HG03060 (cell line): Measurements from ENCODE around the gene MAN1C1.
"Not testable (repeated sequence)": the region's sequence is repeated elsewhere in the genome, so short reads cannot be mapped to it uniquely, and the experiment has no call there.

Experiments used
- ATAC-seq: cut with Tn5 transposase; IDR thresholded peaks from one replicate; pipeline ENCODE4 v1.9.1; 2021; ENCODE audit warnings: low read depth, moderate number of reproducible peaks; ENCODE audit not compliant: unreplicated experiment

Gene MAN1C1

DNA sequence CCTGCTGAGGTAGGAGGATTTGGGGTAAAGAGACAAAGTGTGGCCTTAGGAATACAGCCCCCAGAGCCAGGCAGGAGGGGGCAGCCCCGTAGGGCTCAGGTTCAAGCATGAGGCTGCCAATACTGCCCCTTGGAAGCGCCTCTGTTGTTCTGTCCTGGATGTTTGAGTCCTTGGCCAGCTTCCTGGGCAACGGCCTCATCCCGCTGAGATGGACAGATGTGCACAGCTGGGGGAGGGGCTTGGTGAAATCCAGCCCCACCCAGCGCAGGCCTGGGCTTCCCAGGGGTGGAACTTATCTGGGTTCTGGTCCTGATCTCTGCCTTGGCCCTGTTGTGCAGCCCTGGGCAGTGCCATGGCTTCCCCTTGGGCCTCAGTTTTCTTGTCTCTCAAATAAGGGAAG is 34.8 kb upstream of the MAN1C1 start:
- no peak for ATAC-seq

DNA sequence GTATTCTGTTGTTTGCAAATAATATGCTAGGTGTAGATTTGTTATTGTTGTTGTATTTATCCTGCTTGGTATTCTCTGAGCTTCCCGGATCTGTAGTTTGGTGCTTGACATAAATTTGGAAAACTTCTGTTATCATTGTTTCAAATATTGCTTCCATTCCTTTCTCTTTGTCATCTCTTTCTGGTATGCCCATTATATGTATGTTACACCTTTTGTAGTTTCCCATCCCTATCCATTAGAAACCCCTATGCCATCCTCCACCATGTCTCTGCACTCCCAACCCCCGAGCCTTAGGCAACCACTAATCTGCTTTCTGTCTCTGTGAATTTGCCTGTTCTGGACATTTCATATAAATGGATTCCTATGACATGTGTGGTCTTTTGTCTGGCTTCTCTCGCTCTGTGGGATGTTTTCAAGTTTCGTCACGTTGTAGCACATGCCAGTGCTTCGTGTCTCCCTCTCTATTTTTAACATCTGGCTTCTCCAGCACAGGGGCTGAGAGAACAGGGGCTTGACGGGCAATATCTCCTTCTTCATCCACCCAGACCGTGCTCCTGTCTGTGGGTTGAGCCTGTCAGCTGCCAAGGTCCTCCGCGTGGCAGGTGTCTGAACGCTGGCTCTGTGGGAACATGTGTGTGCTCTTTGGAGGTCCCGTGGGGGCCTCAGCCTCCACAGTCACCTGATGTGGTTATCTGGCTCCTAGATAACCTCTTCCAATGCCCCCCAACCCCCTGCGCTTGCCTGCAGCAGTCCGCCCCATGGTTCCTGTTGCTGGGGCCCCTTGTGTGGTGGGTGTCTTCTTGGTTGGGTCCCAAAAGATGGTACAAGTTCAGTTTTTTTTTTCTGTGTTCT is 32.8 kb upstream of the MAN1C1 start:
- ATAC-seq, result no peak

DNA sequence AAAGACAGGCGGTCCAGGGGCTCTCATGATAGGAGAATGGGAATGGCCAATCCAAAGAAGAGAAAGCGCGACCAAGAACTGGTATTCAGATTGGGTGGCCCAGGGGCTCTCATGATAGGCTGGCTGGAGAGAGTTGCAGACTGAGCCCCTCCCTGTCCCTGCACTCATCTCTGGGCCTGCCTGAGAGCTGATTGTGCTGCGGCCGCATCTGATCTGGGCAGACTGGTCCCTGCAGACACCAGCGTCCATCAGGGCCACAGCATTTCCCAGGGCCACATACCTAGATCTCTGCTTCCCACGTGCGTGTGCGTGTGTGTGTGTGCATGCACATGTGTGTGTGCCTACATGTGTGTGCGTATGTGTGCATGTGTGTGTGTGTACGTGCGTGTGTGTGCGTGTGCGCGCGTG is 30.4 kb upstream of the MAN1C1 start:
- no peak for ATAC-seq

DNA sequence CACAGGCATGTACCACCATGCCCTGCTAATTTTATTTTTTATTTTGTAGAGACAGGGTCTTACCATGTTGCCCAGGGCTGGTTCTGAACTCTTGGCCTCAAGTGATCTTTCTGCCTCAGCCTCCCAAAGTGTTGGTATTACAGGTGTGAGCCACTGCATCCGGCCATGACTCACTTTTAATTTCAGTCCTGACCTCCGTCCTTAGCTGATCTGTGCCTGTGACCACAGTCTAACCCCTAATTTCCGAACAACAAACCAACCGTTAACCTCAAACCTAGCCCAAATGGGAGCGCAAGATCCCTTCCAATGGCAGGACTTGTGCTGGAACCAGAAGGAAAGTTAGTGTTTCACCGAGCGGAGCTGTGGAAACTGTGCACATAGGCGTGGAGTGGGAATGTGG is 29.3 kb upstream of the MAN1C1 start:
- no peak for ATAC-seq

DNA sequence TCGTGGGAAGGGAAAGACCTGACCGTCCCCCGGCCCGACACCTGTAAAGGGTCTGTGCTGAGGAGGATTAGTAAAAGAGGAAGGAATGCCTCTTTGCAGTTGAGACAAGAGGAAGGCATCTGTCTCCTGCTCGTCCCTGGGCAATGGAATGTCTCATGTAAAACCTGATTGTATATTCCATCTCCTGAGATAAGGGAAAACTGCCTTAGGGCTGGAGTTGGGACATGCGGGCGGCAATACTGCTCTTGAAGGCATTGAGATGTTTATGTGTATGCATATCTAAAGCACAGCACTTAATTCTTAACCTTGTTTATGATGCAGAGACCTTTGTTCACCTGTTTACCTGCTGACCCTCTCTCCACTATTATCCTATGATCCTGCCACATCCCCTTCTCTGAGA is 28.4 kb upstream of the MAN1C1 start:
- ATAC-seq, result not testable (repeated sequence)

DNA sequence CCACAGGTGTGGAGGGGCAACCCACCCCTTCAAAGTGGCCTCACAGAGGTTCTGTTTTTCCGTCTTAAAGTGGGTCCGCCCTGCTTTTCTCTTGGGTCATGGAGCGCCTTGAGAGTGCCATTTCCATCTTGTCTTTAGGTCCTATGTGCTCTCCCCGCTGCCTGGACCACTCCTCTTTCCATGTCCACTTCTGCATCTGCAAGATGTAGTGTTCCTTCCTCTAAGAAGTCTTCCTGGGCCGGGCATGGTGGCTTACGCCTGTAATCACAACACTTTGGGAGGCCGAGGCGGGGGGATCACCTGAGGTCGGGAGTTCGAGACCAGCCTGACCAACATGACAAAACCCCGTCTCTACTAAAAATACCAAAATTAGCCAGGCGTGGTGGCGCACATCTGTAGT is 27.8 kb upstream of the MAN1C1 start:
- not testable (repeated sequence) for ATAC-seq

DNA sequence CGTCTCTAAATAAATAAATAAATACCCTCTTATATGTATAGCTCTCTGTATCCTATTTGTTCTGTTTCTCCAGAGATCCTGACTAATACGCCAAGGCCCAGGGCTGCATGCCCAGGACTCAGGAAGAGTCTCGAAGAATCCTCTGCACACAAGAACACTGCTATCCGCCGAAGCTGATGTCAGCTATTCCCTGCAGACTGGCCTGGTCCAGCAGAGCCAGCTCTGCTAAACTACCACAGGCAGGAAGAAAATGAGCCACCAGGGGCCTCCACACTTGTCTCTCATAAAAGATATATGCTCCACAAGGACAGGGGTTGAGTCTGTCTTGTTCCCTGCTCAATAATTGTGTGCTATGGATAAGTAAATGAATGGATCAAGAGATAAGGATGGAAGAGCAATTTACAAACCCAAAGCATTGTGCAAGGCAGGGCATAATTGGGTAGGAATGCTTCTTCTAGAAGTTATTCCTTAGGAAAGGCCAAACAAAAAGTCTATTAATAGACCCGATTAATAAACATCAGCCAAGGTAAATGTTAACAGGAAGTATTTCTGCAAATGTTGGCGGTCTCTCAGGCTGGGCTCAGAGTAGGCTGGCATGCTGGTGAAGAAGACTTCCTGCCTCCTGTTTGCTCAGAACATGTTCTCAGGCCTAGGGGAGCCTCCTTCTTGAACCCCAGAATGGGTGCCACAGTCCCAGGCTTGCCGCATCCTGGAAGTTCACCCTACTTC is 26.3 kb upstream of the MAN1C1 start:
- ATAC-seq, result no peak

DNA sequence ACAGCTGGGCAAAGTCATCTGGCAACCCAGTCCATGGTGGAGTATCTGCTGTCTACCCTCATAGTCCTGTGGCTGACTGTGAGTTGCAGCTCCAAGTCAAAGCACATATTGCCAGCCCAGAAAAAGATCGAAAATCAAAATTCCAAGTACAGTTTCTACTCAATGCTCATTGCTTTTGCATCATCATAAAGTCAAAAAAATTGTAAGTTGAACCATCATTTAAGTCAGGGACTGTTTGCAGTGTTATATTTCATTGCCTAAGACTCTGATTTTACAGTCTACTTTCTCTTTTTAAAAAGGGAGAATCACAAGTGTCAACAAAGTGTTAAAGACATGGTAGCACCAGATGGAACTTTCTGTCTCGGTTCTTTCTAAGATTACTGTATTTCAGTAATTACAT is 22.7 kb upstream of the MAN1C1 start:
- ATAC-seq, result no peak

DNA sequence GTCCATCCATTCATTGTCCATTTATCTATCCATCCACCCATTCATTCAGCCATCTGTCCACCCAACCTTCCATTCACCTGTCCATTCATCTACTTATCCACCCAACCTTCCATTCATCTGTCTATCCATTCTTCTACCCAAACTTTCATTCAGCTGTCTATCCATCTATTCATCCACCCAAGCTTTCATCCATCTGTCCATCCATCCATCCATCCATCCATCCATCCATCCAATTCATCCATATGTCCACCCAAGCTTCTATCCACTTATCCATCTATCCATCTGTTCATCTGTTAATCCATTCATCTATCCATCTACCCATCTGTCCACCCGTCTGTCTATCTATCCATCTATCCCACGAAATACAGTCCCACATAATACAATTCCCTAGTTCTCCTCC is 21.6 kb upstream of the MAN1C1 start:
- ATAC-seq, result no peak

DNA sequence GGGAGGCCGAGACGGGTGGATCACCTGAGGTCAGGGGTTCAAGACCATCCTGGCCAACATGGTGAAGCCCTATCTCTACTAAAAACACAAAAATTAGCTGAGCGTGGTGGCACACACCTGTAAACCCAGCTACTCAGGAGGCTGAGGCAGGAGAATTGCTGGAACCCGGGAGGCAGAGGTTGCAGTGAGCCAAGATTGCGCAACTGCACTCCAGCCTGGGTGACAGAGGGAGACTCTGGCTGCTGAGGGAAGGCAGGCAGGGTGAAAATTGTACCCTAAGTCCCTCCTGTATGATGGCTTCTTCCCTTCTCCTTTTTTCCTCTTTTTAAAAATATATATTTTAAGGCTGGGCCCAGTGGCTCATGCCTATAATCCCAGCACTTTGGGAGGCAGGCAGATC is 19.9 kb upstream of the MAN1C1 start:
- ATAC-seq, result not testable (repeated sequence)

DNA sequence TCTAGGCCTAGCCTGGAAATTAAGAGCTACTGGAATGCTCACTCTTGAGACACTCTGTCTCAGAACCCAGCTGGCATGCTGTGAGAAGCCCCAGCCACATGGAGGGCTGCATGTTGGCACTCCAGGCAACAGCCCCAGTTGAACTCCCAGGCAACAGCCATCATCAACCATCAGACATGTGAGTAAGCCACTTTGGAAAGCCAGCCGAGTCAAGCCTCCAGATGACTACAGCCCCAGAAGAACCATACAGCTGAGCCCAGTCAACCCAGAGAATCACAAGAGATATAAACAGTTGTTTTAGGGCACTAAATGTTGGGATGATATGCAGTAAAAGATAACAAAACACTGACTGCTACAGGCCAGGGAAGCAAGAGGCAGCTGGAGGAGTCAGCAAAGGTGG is 17.7 kb upstream of the MAN1C1 start:
- no peak for ATAC-seq

DNA sequence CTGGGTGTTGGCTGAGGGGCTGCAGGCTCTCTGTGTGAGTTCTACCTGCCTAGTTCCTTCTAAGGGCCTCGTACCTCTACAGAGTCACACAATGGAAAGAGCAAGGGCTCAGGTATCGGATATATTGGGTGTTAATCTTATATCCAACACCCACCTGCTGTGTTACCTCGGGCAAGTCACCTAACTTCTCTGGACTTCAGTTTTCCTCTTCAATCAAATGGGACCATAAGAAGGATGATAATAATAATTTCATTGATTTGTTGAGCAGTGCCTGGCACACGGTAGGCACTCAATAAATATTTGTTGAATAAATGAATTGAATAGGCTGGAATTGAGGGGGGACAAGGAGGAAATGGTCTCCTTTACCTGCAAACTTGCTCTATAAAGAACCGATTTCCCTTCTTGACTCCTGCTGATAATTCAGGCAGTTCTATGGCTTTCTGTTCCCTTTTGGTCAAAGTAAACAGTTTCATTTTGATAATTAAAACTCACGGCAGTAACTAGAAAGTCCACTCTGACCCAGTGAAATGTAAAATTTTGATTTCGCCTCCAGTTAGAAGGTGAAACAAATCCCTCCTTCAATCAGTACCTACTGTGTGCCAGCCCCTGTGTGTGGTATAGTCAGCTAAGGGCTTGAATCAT is 16.5 kb upstream of the MAN1C1 start:
- ATAC-seq, result no peak

DNA sequence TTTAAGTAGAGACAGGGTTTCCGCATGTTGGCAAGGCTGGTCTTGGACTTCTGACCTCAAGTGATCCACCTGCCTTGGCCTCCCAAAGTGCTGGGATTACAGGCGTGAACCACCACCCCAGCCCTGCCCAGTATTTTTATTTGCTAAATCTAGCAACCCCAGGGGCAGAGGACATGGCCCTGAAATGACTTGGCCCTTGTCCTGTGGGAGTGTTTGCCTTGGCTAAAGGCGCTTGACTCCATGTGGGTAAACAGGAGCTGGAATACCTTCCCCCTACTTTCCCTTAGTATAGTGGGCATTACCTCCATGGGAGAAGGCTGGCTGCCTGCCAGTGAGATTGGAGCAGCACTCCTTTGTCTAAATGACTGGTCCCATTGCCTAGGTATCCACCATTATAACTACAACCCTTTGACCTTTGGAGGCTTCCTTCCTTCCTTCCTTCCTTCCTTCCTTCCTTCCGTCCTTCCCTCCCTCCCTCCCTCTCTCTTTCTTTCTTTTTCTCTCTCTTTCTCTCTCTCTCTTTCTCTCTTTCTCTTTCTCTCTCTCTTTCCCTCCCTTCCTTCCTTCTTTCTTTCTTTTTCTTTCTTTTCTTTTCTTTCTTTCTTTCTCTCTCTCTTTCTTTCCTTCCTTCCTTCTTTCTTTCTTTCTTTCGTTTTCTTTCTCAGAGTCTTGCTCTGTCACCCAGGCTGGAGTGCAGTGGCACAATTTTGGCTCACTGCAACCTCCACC is 15.5 kb upstream of the MAN1C1 start:
- not testable (repeated sequence) for ATAC-seq

DNA sequence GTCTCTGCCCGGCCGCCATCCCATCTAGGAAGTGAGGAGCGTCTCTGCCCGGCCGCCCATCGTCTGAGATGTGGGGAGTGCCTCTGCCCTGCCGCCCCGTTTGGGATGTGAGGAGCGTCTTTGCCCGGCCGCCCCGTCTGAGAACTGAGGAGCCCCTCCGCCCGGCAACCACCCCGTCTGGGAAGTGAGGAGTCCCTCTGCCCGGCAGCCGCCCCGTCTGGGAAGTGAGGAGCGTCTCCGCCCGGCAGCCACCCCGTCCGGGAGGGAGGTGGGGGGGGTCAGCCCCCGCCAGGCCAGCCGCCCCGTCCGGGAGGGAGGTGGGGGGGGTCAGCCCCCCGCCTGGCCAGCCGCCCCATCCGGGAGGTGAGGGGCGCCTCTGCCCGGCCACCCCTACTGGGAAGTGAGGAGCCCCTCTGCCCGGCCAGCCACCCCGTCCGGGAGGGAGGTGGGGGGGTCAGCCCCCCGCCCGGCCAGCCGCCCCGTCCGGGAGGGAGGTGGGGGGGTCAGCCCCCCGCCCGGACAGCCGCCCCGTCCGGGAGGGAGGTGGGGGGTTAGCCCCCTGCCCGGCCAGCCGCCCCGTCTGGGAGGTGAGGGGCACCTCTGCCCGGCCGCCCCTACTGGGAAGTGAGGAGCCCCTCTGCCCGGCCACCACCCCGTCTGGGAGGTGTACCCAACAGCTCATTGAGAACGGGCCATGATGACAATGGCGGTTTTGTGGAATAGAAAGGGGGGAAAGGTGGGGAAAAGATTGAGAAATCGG is 12.6 kb upstream of the MAN1C1 start:
- not testable (repeated sequence) for ATAC-seq

DNA sequence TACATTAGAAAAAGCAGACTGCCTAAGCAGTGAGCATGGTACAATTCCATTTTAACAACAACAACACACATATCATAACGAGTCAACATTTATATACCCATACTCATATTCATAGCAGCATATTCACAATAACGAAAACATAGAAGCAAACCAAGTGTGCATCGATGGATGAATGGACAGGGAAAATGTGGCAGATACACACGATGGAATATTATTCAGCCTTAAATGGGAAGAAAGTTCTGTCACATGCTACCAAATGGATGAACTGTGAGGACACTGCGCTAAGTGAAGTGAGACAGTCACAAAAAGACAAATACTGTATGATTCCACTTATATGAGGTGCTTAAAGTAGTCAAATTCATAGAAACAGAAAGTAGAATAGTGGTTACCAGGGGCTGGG is 9.5 kb upstream of the MAN1C1 start:
- ATAC-seq, result no peak

DNA sequence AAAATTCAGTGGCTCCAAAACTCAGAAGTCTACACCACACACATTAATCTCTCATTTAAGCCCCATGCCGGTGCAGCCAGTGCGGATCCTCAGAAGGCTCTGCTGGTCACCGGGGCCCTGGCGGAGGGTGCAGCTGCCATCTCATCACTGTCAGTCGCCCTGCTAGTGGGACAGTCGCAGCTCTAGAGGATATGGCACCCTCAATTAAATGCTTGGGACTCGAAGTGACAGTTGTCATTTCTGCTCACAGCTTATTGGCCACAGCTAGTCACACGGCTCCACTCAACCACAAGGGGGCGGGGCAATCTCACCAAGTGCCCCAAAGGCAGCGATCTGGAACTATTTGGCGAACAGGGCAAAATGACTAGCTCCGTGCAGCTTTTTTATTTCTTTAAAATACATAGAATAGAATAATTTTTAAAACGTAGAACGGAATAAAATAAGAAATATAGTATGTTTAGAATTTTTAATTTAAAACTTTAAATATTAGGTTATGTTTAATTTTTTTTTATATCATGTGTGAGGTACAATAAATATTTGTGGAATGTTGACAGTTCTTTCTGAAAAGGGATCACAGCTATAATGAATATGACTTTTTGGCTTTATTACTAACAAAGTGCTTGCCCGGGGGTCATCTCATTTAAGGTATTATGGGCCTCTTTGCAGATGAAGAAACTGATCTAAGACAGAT is 8.0 kb upstream of the MAN1C1 start:
- ATAC-seq, result no peak

DNA sequence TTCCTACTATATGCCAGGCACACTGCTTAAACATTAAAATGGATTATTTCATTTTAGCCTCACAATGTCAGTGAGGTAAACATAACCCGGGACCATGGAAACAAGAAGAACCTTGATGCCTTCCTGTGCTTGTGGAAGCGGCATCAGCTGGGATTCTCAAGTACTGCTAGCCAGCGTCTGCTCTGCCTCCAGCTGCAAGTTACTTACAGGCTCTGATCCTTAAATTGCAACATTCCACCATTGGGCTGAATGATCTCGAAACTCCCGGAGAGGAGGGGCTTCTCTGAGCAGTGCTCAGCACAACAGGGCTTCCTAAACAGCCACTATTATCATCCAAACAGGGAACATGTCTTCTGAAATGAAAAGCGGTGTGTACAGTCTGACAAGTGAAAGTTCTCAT is 6.7 kb upstream of the MAN1C1 start:
- ATAC-seq, result no peak

DNA sequence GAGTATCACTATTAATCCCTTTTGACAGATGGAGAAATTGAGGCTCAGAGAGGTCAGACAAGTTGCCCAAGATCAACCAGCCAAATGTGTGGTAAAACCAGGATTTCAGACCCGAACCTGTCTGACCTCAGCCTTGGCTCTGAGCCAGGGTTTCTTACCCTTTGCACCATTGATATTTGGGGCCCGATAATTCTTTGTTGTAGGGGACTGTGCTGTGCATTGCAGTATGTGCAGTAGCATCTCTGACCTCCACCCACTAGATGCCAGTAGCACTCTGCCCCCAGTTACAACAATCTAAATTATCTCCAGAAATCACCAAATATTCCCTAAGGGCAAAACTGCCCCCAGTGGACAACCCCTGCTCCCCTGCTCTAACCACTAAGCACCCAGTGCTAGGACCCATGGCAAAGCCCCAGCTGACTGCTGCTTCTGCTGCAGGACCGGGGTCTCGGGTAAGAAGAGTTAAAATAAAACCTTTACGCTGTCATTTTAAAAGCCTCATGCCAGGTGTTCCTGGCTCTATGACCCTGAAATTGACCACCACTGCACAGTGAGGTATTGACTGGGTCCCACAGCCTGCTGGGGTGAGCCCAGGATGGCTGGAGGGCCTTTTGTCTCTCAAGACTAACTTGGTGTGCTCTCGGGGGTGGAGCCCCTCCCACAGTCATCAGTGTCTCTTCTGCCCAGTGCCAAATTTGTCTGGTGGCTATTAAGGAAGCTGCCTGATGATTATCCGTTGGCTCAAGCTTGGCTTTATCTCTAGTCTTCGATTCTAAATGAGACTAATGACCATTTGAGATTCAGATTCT is 5.6 kb upstream of the MAN1C1 start:
- no peak for ATAC-seq

DNA sequence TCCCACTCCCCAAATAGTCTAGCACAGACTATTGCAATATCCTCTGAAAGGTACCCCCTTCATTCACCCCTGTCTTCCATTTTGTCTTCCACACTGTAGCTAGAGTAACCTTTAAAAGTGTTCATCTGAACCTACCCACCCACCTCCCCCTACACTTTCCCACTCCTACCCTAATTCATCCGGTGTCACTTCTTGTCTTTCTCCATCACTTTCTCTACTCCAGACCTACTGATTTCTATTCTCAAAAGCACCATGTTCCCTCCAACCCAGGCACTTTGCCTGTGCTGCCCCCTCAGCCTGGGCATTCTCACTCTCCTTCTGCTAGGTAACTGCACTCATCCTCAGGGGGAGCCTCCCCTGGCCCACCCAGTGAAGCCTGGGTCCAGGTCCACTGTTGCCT is 4.7 kb upstream of the MAN1C1 start:
- ATAC-seq, result no peak
